ENCODE measurements around the gene COASY.

The COASY gene

DNA sequence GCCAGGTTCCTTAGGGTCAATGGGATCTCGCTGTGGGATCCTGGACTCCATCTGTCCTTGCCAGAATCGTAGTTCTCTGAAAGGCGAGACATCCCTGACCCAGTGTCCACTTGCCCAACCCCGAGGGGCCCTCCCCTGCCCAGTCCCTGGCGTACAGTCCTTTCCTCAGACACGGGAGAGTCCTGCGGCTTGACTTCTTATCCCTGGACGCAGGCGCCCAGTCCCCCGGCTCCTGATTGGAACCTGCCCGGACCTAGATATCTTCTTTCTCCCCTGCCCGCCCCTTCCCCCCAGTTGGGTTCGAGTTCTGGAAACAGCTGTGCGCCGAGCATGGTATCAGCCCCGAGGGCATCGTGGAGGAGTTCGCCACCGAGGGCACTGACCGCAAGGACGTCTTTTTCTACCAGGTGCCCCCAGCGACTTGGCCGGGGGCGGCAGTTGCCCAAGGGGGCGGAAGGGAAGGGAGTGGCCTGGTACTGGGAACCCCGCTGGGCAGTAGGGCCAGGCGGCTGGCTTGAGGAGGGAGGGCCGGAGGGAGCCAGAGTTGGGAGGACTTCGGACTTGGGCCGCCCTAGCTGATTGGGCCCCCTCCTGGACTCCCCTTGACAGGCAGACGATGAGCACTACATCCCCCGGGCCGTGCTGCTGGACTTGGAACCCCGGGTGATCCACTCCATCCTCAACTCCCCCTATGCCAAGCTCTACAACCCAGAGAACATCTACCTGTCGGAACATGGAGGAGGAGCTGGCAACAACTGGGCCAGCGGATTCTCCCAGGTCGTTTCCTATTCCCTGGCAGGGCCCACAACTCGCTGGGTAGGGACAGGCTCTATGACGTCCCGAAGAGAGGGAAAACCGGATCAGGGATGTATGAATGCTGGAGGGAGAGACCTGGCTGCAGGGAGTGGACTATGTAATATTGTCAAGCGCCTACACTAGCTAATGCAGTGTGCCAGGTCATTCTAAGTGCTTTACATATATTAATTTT lies 48.2 kb downstream of the COASY start:
- DNase-seq (ENCODE audit: extremely low read depth in 1 of 2, low read depth in 1 of 2), result peak in 1 of 2 donors; percentile 4

DNA sequence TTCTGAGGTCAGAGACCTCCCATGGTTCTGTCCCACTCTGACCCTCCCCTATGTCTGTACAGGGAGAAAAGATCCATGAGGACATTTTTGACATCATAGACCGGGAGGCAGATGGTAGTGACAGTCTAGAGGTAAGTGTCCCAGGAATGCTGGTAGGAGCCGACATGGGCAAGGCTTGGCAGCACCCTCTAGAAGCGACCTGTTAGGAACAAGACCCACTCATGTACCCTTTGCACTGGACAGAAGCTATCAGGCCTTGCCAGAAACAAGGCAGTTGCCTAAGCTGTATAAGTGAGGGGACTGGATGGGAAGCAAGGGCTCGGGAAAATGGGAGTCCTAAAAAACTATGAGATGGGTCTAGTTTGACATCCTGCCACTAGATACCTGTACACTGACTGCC lies 50.1 kb downstream of the COASY start:
- no peak for DNase-seq (ENCODE audit: extremely low read depth in 1 of 2, low read depth in 1 of 2)

DNA sequence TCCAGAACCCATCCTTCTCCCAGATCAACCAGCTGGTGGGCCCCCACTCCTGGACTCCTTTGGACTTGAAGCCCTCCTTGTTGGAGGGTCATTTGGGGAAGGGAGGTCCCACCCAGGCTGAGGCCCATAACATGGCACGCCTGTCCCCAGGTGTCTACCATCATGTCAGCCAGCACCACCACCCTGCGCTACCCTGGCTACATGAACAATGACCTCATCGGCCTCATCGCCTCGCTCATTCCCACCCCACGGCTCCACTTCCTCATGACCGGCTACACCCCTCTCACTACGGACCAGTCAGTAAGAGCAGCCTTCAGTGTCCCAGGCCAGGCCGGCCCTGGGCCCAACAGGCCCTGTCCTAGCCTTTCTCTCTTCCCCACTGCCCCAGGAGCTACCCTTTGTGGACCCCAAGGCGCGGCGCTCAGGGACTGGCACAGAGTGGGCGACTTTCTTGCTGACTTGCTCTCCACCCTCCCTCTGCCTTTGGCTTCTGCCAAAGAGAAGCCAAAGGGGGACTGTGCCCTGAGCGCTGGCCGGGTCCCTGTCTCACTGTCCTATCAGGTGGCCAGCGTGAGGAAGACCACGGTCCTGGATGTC lies 51.8 kb downstream of the COASY start:
- no peak for DNase-seq (ENCODE audit: extremely low read depth in 1 of 2, low read depth in 1 of 2)

All from stimulated activated CD8-positive, alpha-beta memory T cell treated with anti-CD3 and anti-CD28 coated beads, Interleukin-7, amount 100 ng/mL, for 48 hours (primary cell).